Measurements from ENCODE around the gene NUDT1. TPM values are rescaled to one million over a fixed set of nuclear protein-coding genes. Genes with fewer than 3 reads are reported as not detected.

NUDT1 gene
- total and polyA plus RNA-seq, 2 donors (not counting 1 experiment from before 2014, with no cell fraction given): 19.8 to 28.4 TPM

GRCh38 chr7:2257651-2258050, 15.6 kb downstream of the NUDT1 start:
- Histone ChIP-seq H4K20me1 (ENCODE audit: control insufficient read depth, extremely low read depth, insufficient read depth, low read length) (no peaks in the 10 kb centered on the region), H3K27ac (ENCODE audit: insufficient read depth, low read length) (no peak overlapping the region), H3K36me3 (ENCODE audit: control insufficient read depth, insufficient read depth, low read length) (peaks cover 5% of the 10 kb centered on the region), H3K4me3 (replicated peaks in 1 of 4; ENCODE audit: control extremely low read depth in 1 of 4, insufficient read depth in 1 of 4, low read depth in 3 of 4, low read length in 4 of 4) (no peak overlapping the region), H3K79me2 (ENCODE audit: control insufficient read depth, insufficient read depth, low read length) (no peaks in the 10 kb centered on the region), H3K9ac (ENCODE audit: insufficient read depth, low read length) (no peak overlapping the region), H3K4me1 (ENCODE audit: control insufficient read depth, extremely low read depth, insufficient read depth, low read length) (no peaks in the 10 kb centered on the region), H3K4me2 (ENCODE audit: extremely low read depth, insufficient read depth, low read length) (no peak overlapping the region), H2AFZ (ENCODE audit: low read length) (no peak overlapping the region), H3K9me3 (ENCODE audit: control insufficient read depth, insufficient read depth, low read depth, low read length) (no peaks in the 10 kb centered on the region), H3K27me3 (ENCODE audit: control insufficient read depth, insufficient read depth, low read length) (no peaks in the 10 kb centered on the region)
- DNase-seq (ENCODE audit: low read depth in 2 of 2): no peak
- TF ChIP-seq CTCF (conservative IDR thresholded peaks at IDR 0.05 in 1 of 2, IDR thresholded peaks at IDR 0.05 in 1 of 2; ENCODE audit: low read depth in 1 of 2, low read length in 2 of 2) (no peak), EZH2 (IDR thresholded peaks at IDR 0.05; ENCODE audit: low read length, missing control alignments) (no peak)

- DNase-seq (ENCODE audit: low read depth in 2 of 2): no peak
- H3K27ac ChIP-seq (ENCODE audit: insufficient read depth, low read length): no peak overlapping the region
- peaks cover 7% of the 10 kb centered on the region for H3K36me3 ChIP-seq (ENCODE audit: control insufficient read depth, insufficient read depth, low read length)
- no peak overlapping the region for H3K9ac ChIP-seq (ENCODE audit: insufficient read depth, low read length)
- H3K4me1 ChIP-seq (ENCODE audit: control insufficient read depth, extremely low read depth, insufficient read depth, low read length): no peaks in the 10 kb centered on the region
- no peak overlapping the region for H2AFZ ChIP-seq (ENCODE audit: low read length)
- H3K4me2 ChIP-seq (ENCODE audit: extremely low read depth, insufficient read depth, low read length): no peak overlapping the region
- H3K9me3 ChIP-seq (ENCODE audit: control insufficient read depth, insufficient read depth, low read depth, low read length): no peaks in the 10 kb centered on the region
- no peak overlapping the region for H3K4me3 ChIP-seq (replicated peaks in 1 of 4; ENCODE audit: control extremely low read depth in 1 of 4, insufficient read depth in 1 of 4, low read depth in 3 of 4, low read length in 4 of 4)
- TF ChIP-seq CTCF (conservative IDR thresholded peaks at IDR 0.05 in 1 of 2, IDR thresholded peaks at IDR 0.05 in 1 of 2; ENCODE audit: low read depth in 1 of 2, low read length in 2 of 2): no peak
- no peak for TF ChIP-seq EZH2 (IDR thresholded peaks at IDR 0.05; ENCODE audit: low read length, missing control alignments)
- H4K20me1 ChIP-seq (ENCODE audit: control insufficient read depth, extremely low read depth, insufficient read depth, low read length): no peaks in the 10 kb centered on the region
- H3K79me2 ChIP-seq (ENCODE audit: control insufficient read depth, insufficient read depth, low read length): no peaks in the 10 kb centered on the region
- no peaks in the 10 kb centered on the region for H3K27me3 ChIP-seq (ENCODE audit: control insufficient read depth, insufficient read depth, low read length)
Observed at GRCh38 chr7:2258661-2259365, 16.8 kb downstream of the NUDT1 start.

- Histone ChIP-seq H3K27ac (ENCODE audit: insufficient read depth, low read length) (no peak overlapping the region), H3K4me3 (replicated peaks in 1 of 4; ENCODE audit: control extremely low read depth in 1 of 4, insufficient read depth in 1 of 4, low read depth in 3 of 4, low read length in 4 of 4) (no peak overlapping the region), H3K9ac (ENCODE audit: insufficient read depth, low read length) (no peak overlapping the region), H3K4me2 (ENCODE audit: extremely low read depth, insufficient read depth, low read length) (no peak overlapping the region), H2AFZ (ENCODE audit: low read length) (no peak overlapping the region), H4K20me1 (ENCODE audit: control insufficient read depth, extremely low read depth, insufficient read depth, low read length) (no peaks in the 10 kb centered on the region), H3K27me3 (ENCODE audit: control insufficient read depth, insufficient read depth, low read length) (no peaks in the 10 kb centered on the region), H3K4me1 (ENCODE audit: control insufficient read depth, extremely low read depth, insufficient read depth, low read length) (no peaks in the 10 kb centered on the region), H3K79me2 (ENCODE audit: control insufficient read depth, insufficient read depth, low read length) (no peaks in the 10 kb centered on the region), H3K9me3 (ENCODE audit: control insufficient read depth, insufficient read depth, low read depth, low read length) (no peaks in the 10 kb centered on the region), H3K36me3 (ENCODE audit: control insufficient read depth, insufficient read depth, low read length) (peaks cover 7% of the 10 kb centered on the region)
- TF ChIP-seq CTCF (conservative IDR thresholded peaks at IDR 0.05 in 1 of 2, IDR thresholded peaks at IDR 0.05 in 1 of 2; ENCODE audit: low read depth in 1 of 2, low read length in 2 of 2) (no peak), EZH2 (IDR thresholded peaks at IDR 0.05; ENCODE audit: low read length, missing control alignments) (no peak)
- no peak for DNase-seq (ENCODE audit: low read depth in 2 of 2)
Observed at GRCh38 chr7:2259480-2259879, 17.5 kb downstream of the NUDT1 start.
